ENCODE measurements around the gene RPRML. TPM values are rescaled to one million over a fixed set of nuclear protein-coding genes. Genes with fewer than 3 reads are reported as not detected.

Gene RPRML
- total RNA-seq, 1 donor from 2014 or later: 1.8 TPM

GRCh38 chr17:46951706-46952105 lies 27.3 kb downstream of the RPRML start:
- no peak overlapping the region for H3K27ac Mint-ChIP-seq (ENCODE audit: unreplicated experiment)
- H3K27me3 Mint-ChIP-seq (ENCODE audit: low read depth): peaks cover 12% of the 10 kb centered on the region
- H3K4me3 Mint-ChIP-seq: no peak overlapping the region
- H3K9me3 Mint-ChIP-seq: peaks cover 3% of the 10 kb centered on the region
- H3K4me1 Mint-ChIP-seq: no peaks in the 10 kb centered on the region
- TF ChIP-seq CTCF (conservative IDR thresholded peaks at IDR 0.05): no peak
- H3K36me3 Mint-ChIP-seq (ENCODE audit: low read depth): peaks cover 8% of the 10 kb centered on the region
- DNase-seq (ENCODE audit: low read depth, low spot score): no peak

GRCh38 chr17:46950997-46951621 lies 27.9 kb downstream of the RPRML start:
- Mint-ChIP-seq H3K36me3 (ENCODE audit: low read depth) (peaks cover 6% of the 10 kb centered on the region), H3K27ac (ENCODE audit: unreplicated experiment) (peak overlapping the region; percentile 19), H3K27me3 (ENCODE audit: low read depth) (peaks cover 12% of the 10 kb centered on the region), H3K9me3 (peaks cover 3% of the 10 kb centered on the region), H3K4me3 (no peak overlapping the region), H3K4me1 (no peaks in the 10 kb centered on the region)
- DNase-seq (ENCODE audit: low read depth, low spot score): no peak
- no peak for TF ChIP-seq CTCF (conservative IDR thresholded peaks at IDR 0.05)

- peaks cover 8% of the 10 kb centered on the region for H3K27me3 Mint-ChIP-seq (ENCODE audit: low read depth)
- H3K9me3 Mint-ChIP-seq: peaks cover 3% of the 10 kb centered on the region
- peaks cover 1% of the 10 kb centered on the region for H3K36me3 Mint-ChIP-seq (ENCODE audit: low read depth)
- H3K4me1 Mint-ChIP-seq: no peaks in the 10 kb centered on the region
- no peak overlapping the region for H3K4me3 Mint-ChIP-seq
- no peak for TF ChIP-seq CTCF (conservative IDR thresholded peaks at IDR 0.05)
- H3K27ac Mint-ChIP-seq (ENCODE audit: unreplicated experiment): no peak overlapping the region
- no peak for DNase-seq (ENCODE audit: low read depth, low spot score)
Observed at GRCh38 chr17:46950342-46950996, 28.6 kb downstream of the RPRML start.

GRCh38 chr17:46949291-46950174 lies 29.5 kb downstream of the RPRML start:
- Mint-ChIP-seq H3K4me3 (no peak overlapping the region), H3K4me1 (peaks cover 8% of the 10 kb centered on the region), H3K27ac (ENCODE audit: unreplicated experiment) (no peak overlapping the region), H3K36me3 (ENCODE audit: low read depth) (no peaks in the 10 kb centered on the region), H3K9me3 (peaks cover 3% of the 10 kb centered on the region), H3K27me3 (ENCODE audit: low read depth) (peaks cover 7% of the 10 kb centered on the region)
- no peak for TF ChIP-seq CTCF (conservative IDR thresholded peaks at IDR 0.05)
- DNase-seq (ENCODE audit: low read depth, low spot score): no peak

- DNase-seq (ENCODE audit: low read depth, low spot score): no peak
- Mint-ChIP-seq H3K9me3 (no peaks in the 10 kb centered on the region), H3K27me3 (ENCODE audit: low read depth) (peaks cover 7% of the 10 kb centered on the region), H3K27ac (ENCODE audit: unreplicated experiment) (no peak overlapping the region), H3K36me3 (ENCODE audit: low read depth) (no peaks in the 10 kb centered on the region), H3K4me3 (no peak overlapping the region), H3K4me1 (peaks cover 13% of the 10 kb centered on the region)
- no peak for TF ChIP-seq CTCF (conservative IDR thresholded peaks at IDR 0.05)
Observed at GRCh38 chr17:46948544-46948943, 30.5 kb downstream of the RPRML start.

Measured in neural crest cell (in vitro differentiated cells).